NCI-H1930 (cell line): Measurements from ENCODE around the gene ZNF189.
"Not testable (repeated sequence)": the region's sequence is repeated elsewhere in the genome, so short reads cannot be mapped to it uniquely, and the experiment has no call there.

Experiments used
- DNase-seq, 2 experiments: peaks; one replicate each; lab custom pipeline; 2025; lab: John Stamatoyannopoulos, UW

Gene ZNF189

DNA sequence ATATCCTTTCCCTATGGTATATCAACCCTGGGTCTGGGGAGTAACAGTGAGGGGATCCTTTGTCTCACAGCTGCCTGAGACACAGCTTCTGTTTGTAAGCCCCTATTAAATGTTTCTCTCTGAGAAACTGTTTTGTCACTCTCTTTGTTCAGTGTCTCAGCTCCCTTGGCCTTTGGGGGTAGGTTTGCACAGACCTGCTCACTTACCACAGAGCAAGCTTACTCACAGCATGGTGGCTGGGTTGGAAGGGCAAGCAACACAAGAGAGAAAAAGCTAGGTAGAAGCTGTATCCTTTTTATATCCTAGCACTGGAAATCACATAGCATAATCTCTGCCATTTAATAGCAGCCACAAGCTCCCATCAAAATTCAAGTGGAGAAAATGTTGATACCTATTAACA, 18.4 kb upstream of the ZNF189 start:
- DNase-seq = no peak

DNA sequence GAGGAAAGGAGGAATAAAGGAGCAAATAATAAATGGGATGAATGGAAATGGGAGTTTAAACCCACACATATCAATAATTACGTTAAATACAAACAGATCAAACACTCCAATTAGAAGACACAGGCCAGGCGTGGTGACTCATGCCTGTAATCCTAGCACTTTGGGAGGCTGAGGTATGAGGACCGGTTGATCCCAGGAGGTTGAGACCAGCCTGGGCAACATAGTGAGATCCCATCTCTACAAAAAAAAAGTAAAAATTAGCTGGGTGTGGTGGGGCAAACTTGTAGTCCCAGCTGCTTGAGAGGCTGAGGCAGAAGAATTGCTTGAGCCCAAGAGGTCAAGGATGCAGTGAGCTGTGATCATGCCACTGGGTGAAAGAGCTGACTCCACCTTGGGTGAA, 17.5 kb upstream of the ZNF189 start:
- DNase-seq = no peak

DNA sequence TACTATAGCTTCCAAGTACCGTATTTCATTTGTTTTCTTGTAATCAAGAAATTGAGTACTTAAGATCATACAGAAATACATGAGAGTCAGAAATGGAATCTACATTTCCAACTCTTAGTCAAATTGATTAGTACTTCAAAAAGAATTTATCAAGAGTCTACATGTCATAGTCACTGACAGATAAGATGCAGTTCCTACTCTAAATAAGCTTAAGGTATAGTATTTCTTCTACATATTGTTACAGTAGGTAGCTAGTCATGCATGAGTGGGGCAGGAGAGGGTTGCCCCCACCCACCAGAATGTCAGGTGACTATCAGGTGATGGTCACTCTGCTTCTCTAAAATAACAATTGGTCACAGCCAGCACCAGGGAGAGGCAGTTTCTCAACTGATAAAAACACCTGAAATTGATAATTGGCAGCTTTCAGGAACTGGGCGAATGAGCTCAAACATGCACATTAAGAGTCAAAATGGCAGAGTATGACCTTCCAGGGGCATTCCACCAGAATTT, 16.8 kb upstream of the ZNF189 start:
- DNase-seq = no peak

DNA sequence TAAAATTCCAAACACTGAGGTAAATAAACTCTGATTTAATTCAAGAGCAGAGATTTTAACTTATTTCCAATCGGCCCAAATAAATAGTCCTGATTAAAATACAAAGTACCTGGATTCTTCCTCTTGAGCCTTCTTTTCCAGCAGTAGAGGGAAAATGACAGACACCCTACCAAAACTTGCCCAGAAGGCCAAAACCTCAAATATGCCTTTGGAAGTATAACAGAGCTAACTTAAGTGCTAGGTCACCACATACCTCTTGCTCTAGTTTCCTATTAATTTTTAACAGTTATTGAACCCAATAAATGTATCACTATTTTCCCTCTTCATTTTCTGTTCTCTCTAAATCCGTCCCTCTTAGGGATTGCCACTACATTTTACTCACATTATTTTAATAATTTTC, 15.3 kb upstream of the ZNF189 start:
- no peak for DNase-seq

DNA sequence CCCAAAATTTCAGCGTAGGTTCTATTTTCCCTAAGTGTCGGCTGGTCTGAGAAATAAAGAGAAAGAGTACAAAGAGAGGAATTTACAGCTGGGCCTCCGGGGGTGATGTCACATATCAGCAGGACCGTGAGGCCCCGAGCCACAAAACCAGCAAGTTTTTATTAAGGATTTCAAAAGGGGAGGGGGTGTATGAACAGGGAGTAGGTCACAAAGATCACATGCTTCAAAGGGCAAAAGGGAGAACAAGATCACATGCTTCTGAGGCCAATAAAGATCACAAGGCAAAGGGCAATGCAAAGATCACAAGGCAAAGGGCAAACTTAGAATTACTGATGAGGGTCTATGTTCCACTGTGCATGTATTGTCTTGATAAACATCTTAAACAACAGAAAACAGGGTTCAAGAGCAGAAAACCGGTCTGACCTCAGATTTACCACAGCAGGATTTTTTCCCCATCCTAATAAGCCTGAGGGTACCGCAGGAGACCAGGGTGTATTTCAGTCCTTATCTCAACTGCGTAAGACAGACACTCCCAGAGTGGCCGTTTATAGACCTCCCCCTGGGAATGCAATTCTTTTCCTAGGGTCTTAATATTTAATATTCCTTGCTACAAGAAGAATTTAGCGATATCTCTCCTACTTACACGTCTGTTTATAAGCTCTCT, 13.6 kb upstream of the ZNF189 start, which contains the start of gene BAAT:
Gene BAAT (minus strand): TSS at position 134 of the 664 bp plus-strand sequence. CDS start 13,602 bp downstream, outside the sequence.
- not testable (repeated sequence) for DNase-seq

DNA sequence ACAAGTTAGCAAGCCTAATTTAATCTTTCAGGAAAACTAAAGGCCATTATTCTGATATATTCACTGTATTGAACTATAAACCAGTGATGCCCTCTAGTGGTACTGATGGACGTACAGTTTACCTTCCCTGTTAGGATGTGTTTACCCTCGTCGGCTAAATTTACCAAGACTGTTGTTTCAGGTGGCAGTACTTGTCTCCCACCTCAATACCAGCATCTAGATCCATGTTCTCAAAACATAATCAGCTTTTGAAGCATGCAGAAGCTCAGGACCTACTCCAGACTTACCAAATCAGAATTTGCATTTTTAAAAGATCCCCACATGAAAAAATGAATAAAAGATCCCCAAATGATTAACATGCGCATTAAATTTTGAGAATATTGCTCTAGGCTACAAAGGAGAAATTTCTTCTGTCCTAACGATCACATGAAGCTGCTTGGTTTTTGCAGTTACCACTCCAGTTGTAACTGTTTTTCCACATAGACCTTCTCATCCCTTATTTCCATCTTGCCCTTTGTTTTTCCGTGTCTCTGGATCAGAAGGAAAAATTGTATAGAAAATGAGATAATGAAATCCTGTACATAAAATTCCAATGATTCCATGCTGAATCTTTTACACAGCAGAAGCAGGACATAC, 10.7 kb upstream of the ZNF189 start:
- peak in 1 of 2 experiments; percentile 4 for DNase-seq

DNA sequence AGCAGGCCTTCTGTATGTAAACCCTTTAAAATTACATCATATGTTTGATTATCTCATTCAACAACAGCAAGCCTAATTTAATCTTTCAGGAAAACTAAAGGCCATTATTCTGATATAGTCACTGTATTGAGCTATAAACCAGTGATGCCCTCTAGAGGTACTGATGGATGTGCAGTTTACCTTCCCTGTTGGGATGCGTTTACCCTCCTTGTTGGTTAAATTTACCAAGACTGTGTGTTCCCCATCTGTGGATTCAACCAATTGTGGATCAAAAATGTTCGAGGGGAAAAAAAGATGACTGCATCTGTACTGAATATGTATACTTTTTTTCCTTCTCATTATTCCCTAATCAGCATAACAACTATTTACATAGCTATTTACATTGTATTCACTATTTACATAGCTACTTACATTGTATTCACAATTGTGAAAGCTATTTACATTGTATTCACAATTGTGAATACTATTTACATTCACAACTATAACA, 10.1 kb upstream of the ZNF189 start:
- peak in 1 of 2 experiments; percentile 10 for DNase-seq

DNA sequence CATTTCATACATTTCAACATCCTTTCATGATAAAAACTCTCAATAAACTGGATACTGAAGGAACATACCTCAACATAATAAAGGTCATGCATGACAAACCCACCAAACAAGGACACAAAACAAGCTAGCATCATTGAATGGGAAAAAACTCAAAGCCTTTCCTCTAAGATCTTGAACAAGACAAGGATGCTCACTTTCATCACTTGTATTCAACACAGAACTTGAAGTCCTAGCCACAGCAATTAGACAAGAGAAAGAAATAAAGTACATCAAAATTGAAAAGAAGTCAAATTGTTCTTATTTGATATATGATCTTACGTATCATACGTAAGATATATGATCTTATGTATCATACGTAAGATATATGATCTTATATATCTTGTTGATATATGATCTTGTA, 5.5 kb upstream of the ZNF189 start:
- no peak for DNase-seq

DNA sequence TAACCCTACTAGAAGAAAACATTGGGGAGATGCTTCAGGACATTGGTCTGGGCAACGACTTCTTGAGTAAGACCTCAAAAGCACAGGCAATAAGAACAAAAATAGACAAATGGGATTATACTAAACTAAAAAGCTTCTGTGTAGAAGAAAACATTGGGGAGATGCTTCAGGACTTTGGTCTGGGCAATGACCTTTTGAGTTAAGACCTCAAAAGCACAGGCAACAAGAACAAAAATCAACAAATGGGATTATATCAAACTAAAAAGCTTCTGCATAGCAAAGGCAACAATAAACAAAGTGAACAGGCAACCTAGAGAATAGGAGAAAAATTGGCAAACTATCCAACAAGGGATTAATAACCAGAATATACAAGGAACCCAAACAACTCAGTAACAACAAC, 4.0 kb upstream of the ZNF189 start:
- no peak for DNase-seq

DNA sequence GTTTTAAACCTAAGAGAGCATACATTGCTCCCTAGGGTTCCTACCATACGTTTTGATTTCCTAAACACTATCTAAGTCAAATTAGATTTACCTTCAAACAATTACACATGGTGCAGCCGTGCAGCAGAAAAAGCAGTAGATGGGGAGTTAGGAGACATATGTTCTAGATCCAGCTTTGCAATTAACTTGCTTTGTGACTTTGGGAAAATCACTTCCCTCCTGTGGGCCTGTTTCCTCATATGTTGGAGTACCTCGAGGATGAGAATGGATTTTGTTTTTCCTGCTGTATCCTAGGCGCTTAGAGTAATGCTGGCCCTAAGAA, 944 bp upstream of the ZNF189 start:
- no peak for DNase-seq

DNA sequence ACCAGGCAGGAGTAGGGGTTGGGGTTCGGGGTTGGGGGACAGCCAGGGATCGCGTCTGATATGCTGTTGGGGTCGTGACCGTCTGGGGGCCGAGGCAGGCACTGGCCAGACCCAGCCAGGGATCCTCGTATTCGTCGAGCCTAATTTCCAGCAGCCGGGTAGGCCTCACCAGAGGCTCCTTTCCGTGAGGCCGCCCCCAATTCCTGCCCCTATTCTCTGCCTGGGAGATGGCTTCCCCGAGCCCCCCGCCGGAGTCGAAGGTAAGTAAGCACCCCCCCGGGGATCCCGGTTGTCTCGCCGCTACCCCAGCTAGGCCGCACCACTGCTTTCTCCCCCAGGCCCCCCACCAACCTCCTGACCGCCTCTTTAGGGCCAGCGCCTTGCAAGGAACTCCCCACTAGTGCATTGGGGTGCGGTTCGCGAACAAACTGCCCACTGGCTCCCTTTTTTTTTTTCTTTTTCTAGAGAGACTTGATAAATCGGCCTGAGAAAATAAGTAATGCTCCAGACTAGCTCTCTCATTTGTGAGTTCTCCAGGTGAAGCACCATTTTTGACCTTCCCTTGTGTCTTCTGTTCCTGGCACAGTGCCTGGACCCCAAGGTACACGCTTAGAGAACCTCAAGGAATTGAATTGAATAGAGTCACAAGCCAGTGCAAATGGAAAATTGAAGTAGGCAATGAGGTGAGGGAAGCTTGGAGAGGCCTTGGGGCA, 435 bp downstream of the ZNF189 start:
- DNase-seq = no peak

DNA sequence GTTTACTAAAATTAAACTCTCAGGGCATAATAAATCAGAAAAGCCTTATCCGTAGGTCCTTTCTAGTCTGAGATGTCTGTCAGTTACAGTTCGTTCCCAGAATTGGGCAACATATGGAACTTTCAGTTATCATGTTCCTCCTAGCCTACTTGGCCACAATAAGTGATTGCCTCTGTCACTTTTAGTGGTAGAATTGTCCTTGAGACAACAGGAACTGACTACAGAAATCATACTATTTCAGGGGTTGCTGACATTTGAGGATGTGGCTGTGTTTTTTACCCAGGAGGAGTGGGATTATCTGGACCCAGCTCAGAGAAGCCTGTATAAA, 956 bp downstream of the ZNF189 start:
- no peak for DNase-seq

DNA sequence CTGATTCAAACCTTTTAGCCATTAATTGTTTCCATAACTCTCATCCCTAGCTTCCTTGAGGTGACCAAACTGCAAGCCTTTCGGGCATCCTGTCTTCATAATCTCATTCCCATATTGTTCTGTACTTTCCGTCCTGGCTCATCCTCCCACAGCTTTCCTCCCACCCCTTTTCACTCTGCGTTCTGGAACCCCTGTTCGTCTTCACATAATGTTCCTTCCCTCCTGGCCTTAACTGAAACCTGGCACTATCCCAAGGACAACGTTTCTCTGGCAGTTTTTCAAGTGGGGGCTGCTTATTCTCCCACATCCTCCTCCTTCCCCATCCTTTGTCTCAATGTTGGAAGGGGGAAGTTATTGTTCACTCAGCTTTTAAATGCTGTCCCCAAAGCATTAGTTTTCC, 1.5 kb downstream of the ZNF189 start:
- DNase-seq = no peak

DNA sequence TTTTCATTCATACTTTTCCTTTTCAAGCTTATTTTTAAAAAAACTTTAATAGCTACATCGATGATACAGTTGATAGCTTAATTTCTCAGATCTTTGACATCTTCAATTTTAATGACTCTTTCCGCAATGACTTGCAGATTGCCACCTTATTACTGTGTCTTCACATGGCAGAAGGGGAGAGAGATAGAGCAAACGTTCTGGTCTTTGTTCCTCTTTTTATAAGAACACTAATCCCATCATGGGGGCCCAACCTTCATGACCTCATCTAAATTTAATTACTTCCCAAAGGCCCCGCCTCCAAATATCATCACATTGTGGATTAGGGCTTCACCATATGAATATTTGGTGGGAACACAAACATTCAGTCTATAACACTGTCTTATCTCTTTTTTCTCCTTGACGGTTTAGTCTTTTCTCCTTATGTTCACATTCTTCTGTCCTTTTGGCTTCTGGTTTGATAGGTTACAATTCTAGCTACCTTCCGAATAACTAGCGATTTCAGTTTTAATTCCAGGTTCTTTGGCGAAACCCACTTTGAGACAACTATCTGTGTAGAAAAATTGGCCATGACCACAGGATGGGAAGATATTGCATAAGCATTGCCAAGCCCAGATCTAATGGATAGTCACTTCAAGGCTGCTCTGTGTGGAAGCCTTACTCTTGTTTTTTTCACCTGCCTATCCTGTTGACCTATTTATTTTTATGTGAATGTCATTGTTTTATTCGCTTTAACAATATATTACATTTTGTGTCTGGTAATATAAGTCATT, 5.0 kb downstream of the ZNF189 start:
- DNase-seq = no peak

DNA sequence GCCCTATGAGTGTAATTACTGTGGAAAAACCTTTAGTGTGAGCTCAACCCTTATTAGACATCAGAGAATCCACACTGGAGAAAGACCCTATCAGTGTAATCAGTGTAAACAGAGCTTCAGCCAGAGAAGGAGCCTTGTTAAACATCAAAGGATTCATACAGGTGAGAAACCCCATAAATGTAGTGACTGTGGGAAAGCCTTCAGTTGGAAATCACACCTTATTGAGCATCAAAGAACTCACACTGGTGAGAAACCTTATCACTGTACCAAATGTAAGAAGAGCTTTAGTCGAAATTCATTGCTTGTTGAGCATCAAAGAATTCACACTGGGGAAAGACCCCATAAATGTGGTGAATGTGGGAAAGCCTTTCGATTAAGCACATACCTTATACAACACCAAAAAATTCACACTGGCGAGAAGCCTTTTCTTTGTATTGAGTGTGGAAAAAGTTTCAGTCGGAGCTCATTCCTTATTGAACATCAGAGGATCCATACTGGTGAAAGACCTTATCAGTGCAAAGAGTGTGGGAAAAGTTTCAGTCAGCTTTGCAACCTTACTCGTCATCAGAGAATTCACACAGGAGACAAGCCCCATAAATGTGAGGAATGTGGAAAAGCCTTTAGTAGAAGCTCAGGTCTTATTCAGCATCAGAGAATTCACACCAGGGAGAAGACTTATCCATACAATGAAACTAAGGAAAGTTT, 9.9 kb downstream of the ZNF189 start:
- DNase-seq = no peak

DNA sequence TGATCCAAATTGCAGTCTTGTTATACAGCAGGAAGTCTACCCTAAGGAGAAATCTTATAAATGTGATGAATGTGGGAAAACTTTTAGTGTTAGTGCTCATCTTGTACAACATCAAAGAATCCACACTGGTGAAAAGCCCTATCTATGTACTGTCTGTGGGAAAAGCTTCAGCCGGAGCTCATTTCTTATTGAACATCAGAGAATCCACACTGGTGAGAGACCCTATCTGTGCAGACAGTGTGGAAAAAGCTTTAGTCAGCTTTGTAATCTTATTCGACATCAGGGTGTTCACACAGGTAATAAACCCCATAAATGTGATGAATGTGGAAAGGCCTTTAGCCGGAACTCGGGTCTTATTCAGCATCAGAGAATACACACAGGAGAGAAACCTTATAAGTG, 10.4 kb downstream of the ZNF189 start:
- no peak for DNase-seq

DNA sequence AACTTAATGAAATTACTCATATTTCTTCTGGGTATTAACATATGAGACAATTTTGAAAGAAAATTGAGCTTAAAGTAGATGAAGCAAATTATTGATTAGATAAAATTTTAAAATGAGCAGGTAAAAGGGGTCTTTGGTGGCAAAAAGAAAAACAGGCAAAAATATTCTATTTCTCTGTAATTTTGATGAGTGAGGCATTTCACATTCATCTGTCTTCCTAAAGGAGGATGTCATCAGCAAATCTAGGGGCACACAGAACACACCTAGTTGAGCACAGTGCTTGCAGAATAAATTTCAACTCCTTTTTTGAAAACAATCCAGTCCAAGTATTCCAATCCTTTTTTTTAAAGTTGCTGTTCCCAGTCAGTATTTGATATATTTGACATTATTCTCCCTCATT, 16.2 kb downstream of the ZNF189 start:
- DNase-seq = no peak

DNA sequence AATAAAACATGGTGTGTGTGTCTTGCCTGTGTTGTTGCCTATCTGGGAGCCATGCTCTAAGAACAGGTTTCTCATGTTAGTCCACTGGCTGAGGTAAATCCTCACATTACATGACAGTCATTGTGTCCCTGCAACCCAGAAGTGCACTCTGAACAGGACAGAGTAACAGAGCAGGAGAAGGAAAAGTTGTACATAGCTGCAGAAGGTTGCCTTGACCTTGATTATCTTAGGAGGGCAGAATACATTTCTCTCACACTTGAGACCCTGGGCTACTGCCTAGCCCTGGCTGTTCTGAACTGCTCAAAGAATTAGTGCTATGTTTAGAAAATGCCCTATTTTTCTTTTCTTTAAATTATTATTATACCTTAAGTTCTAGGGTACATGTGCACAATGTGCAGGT, 16.9 kb downstream of the ZNF189 start:
- DNase-seq = no peak

DNA sequence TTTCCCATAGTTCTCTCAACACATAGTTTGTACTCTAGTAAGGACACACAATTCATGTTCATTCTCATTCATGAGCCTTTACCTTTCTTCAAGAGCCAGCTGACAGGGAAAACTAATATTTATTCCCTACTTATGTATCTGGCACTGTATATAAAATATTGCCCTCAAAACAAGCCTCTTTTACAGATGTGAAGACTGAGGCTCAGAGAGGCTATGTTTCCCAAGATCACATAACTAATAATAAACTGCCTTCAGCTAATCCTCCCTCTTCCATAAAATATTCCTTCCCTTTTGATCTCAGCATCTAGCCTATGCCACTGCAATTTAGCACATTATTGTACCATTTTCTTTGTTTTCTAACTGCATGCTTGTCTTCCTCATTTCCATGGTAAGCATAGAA, 18.7 kb downstream of the ZNF189 start:
- DNase-seq = no peak

DNA sequence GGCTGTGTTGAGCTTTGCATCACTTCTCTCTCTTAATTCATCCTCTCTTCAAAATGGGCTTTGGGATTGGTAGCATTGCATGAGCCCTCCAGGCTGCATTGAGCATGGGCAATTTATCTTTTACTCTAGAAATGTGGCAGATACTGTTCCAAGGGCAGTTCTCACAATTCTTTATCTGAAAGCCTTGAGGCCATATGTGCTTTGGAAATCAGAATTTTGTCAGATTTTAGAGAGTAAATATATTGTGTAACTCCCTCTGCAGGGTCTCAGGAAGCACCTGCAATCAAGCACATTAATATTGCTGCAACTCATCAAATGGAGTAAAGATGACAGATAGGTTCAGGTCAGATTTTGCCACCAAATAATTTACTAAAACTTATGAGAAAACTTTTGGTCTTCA, 19.3 kb downstream of the ZNF189 start:
- no peak for DNase-seq

DNA sequence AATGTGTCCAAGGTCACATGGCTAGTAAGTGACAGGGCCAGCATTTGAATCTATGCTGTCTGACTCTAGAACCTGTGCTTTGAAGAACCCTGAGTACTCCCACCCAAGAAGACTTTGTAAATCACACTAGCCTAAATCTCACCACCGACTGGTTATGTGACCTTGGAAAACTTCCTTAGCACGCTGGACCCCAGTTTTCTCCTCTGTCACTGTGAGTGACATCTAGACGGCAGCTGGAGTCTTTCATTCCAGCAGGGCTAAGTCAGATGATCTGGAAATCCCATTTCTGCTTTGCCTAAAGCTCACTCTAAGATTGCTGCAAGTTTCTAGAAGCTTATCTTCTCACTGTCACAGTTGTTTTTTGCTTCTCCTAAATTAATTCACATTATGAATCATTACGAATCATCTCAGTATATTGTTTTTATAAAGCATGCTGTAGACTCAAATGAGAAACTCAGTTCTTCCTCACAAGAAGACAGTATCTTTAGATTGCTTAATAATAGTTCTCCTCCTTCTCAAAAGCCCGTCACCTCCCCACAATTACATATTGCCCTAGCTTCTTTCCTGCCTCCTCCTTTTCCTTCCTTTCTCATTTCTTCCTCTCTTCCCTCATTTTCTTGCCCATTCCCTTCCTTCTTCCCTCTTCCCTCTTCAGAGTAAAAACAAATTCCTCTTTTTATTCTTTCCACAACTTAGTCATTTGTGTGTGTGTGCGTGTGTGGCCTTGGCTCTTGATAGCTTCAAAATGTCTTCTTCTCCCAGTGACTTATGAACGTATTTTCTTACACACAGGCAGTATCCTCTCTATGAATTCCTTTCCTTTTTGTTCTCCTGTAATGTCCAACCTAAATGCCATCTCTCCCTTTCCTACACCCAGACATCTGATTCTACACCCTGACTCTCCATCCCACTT, 20.1 kb downstream of the ZNF189 start:
- DNase-seq = no peak
